Brain microvascular endothelial cell (primary cell): ENCODE measurements around the gene TRPM2.

Experiments
- DNase-seq: peaks from one replicate; pipeline ENCODE4 v3.0.0-alpha.2; 2020
- H3K27ac ChIP-seq: fragments of 250-450 bp; sonication (Bioruptor Pico); 2 replicates; pipeline ENCODE4 v1.5.1; 2020; ENCODE audit warnings: mild to moderate bottlenecking, moderate library complexity
- H3K27me3 ChIP-seq: fragments of 250-450 bp; sonication (Bioruptor Pico); replicated peaks from 2 replicates; pipeline ENCODE4 v1.5.1; 2020; ENCODE audit warnings: mild to moderate bottlenecking
- H3K36me3 ChIP-seq: fragments of 250-450 bp; sonication (Bioruptor Pico); replicated peaks from 2 replicates; pipeline ENCODE4 v1.5.1; 2020; ENCODE audit warnings: mild to moderate bottlenecking
- H3K4me3 ChIP-seq: 2 replicates; pipeline ENCODE4 v1.5.1; 2011; ENCODE audit warnings: low read depth, mild to moderate bottlenecking, control low read depth, low read length, moderate library complexity
- in situ Hi-C: cut with HindIII; loops from 2 replicates; pipeline ENCODE4 v1.10.0; 2017; ENCODE audit warnings: low sequenced_read_pairs, low pct_ligation_motif_present
- TF ChIP-seq, protein P1 (sequence below): IDR thresholded peaks from 2 replicates; pipeline ENCODE4 v1.5.1; 2011; ENCODE audit warnings: low read depth, mild to moderate bottlenecking, moderate library complexity, low read length, control low read depth, inconsistent platforms; ENCODE audit errors: missing control alignments

TRPM2 gene

DNA sequence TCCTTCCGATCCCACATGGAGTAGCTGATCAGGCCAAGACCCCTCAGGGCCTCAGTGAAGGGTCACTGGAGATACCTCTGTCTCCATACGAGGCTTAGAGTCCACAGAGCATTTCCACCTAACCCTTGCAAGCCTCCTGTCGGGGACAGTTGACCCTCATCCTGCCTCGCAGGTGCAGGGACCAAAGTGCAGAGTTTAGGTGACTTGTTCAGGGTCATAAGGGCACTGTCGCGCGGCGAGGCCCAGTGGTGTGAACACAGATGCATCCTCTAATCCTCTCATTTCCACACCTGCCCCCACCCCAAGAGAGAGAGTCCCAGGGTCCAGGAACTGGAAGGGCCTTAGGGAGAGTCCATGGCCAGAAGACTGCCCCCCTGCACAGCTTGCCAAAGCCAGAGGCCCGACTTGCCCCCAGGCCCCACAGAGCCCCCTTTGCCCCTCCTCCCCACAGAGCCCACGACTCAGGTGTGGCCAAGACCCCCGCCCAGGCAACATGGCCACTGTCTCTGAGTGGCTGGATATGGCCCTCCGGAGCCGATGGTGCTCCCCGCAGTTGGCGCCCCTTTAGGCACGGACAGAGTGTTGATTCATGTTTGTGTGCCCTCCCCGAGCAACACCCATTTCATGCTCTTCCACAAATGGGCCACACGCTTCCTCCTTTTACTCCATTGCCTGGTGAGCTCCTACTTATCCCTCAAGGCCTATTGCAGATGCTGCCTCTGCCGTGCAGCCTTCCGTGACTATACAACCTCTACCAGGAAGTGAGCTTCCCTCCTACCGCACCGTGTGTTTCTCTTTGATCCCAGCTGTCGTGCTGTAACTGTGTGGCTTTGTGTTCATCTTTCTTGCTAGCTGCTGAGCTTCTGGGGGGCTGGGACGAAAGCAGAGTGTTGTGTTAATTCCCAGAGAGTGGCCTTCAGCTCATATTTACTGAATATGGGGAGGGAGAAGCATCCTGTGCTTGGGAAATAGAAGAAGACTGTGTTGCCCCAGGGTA is 1.7 kb downstream of the TRPM2 start:
- no peak overlapping the region for H3K4me3 ChIP-seq
- no peak for DNase-seq
- peaks cover 14% of the 10 kb centered on the region for H3K27me3 ChIP-seq

DNA sequence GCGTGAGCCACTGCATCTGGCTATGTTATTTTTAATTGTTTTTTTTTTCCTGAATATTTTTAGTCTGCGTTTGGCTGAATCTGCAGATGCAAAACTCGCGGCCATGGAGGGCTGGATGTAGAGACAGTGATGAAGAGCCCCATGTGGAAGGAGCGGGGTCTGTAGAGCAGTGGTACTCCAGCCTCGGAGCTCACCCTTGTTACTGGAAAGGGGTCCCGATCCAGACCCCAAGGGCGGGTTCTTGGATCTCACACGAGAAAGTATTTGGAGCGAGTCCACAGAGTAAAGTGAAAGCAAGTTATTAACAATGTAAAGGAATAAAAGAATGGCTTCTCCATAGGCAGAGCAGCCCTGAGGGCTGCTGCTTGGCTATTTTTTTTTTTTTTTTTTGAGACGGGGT is 2.7 kb downstream of the TRPM2 start:
- Histone ChIP-seq H3K27ac (no peak overlapping the region), H3K27me3 (peaks cover 8% of the 10 kb centered on the region)
- TF ChIP-seq, protein P1, sequence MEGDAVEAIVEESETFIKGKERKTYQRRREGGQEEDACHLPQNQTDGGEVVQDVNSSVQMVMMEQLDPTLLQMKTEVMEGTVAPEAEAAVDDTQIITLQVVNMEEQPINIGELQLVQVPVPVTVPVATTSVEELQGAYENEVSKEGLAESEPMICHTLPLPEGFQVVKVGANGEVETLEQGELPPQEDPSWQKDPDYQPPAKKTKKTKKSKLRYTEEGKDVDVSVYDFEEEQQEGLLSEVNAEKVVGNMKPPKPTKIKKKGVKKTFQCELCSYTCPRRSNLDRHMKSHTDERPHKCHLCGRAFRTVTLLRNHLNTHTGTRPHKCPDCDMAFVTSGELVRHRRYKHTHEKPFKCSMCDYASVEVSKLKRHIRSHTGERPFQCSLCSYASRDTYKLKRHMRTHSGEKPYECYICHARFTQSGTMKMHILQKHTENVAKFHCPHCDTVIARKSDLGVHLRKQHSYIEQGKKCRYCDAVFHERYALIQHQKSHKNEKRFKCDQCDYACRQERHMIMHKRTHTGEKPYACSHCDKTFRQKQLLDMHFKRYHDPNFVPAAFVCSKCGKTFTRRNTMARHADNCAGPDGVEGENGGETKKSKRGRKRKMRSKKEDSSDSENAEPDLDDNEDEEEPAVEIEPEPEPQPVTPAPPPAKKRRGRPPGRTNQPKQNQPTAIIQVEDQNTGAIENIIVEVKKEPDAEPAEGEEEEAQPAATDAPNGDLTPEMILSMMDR, result no peak

More for the DNA sequence above, 1.7 kb downstream of the TRPM2 start:
- Histone ChIP-seq H3K36me3 (no peaks in the 10 kb centered on the region), H3K27ac (no peak overlapping the region)
- TF ChIP-seq, protein P1, result no peak
- in situ Hi-C loops, result no loop called here

DNA sequence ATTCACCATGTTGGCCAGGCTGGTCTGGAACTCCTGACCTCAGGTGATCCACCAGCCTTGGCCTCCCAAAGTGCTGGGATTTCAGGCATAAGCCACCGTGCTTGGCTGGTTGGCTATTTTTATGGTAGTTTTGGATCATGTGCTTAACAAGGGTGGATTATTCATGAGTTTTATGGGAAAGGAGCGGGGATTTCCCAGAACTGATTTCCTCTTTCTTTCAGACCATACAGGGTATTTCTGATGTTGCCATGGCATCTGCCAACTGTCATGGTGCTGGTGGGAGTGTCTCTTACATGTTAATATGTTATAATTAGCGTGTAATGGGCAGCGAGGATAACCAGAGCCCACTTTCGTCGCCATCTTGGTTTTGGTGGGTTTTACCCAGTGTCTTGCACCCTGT is 3.2 kb downstream of the TRPM2 start:
- DNase-seq, result no peak
- TF ChIP-seq, protein P1, result no peak
- Histone ChIP-seq H3K36me3 (no peaks in the 10 kb centered on the region), H3K4me3 (no peak overlapping the region), H3K27ac (no peak overlapping the region), H3K27me3 (peaks cover 3% of the 10 kb centered on the region)
- in situ Hi-C loops, result no loop called here

More for the DNA sequence above, 2.7 kb downstream of the TRPM2 start:
- no peaks in the 10 kb centered on the region for H3K36me3 ChIP-seq
- DNase-seq, result no peak
- H3K4me3 ChIP-seq, result no peak overlapping the region
- in situ Hi-C loops, result no loop called here

DNA sequence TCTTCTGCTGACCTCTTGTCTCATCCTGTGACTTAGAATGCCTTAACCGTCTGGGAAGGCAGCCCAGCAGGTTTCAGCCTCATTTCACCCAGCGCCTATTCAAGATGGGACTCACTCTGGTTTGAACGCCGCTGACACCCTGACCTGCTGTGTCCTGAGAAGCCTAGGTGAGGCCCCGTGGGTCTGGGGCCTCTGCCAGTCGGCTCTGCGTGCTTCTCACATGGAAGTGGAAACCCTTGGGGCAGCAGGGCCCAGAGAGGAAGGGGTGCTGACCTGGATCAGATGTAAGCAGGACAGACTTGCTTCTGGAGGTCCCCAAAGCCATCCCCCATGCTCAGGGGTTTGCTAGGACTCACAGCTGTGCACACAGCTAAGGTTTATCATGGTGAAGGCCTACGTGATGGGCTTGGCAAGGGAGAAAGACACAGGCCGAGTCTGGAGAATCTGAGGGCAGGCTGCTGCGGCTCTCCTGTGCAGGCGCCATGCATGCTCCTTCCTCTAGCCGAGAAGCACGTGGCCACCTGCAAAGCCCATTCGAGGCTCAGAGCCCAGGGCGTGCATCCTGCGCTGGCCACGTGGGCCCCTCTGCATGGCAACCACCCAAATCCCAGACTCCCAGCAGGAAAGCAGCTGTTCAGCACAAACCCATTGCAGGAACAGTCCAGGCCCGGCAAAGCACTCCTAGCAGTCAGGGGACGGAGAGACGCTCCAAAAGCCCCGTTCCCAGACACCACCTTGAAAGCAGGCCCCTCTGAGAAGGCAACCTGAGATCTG is 3.8 kb downstream of the TRPM2 start:
- in situ Hi-C loops, result no loop called here

DNA sequence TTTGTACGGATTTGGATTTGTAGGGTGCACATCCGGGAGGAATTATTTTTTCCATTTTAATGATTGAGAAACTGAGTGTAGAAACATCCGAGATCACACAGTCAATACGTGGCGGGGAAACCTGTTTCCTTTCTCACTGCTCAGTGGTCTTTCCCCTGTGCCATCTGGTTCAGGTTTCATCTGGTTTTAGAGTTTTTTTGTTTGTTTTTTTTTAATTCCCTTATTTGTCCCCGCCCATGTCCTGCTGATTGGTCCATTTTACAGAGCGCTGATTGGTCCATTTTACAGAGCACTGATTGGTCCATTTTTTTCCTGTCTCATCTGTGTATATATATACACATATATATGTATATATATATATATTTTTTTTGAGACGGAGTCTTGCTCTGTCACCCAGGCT is 6.0 kb downstream of the TRPM2 start:
- TF ChIP-seq, protein P1, result no peak
- no peak overlapping the region for H3K27ac ChIP-seq
- no peaks in the 10 kb centered on the region for H3K27me3 ChIP-seq
- no peak for DNase-seq
- no peaks in the 10 kb centered on the region for H3K36me3 ChIP-seq
- in situ Hi-C loops, result no loop called here
- no peak overlapping the region for H3K4me3 ChIP-seq

More for the DNA sequence above, 3.8 kb downstream of the TRPM2 start:
- no peak overlapping the region for H3K27ac ChIP-seq
- TF ChIP-seq, protein P1, result no peak
- H3K27me3 ChIP-seq, result peaks cover 1% of the 10 kb centered on the region
- no peaks in the 10 kb centered on the region for H3K36me3 ChIP-seq
- H3K4me3 ChIP-seq, result no peak overlapping the region
- DNase-seq, result no peak
